SK-N-SH (cell line): ENCODE measurements around the gene C12orf57. TPM values are rescaled to one million over a fixed set of nuclear protein-coding genes. Genes with fewer than 3 reads are reported as not detected.

Source experiments
- CTCF ChIA-PET: fragments of 300-600, 350-600 bp; formaldehyde crosslinking; extraction: SDS; loops from one replicate; lab custom pipeline; 2021; lab: Yijun Ruan, JAX
- POLR2A ChIA-PET: fragments of 350-600 bp; sonication (Branson Sonifier 250); formaldehyde crosslinking; extraction: SDS; loops from one replicate; lab custom pipeline; 2020; ENCODE audit warnings: antibody characterized with exemption, inconsistent platforms; lab: Yijun Ruan, JAX
- DNase-seq: peaks from one replicate; pipeline ENCODE4 v3.0.0; 2012
- H2AFZ ChIP-seq: fragments of 200-600 bp; sonication (generic); 2 replicates; pipeline ENCODE4 v1.8.1; 2016; ENCODE audit warnings: antibody characterized with exemption, mild to moderate bottlenecking, low read depth
- H3F3A ChIP-seq: fragments of 200-600 bp; sonication (generic); replicated peaks from 2 replicates; pipeline ENCODE3; 2016; ENCODE audit warnings: antibody characterized with exemption, mild to moderate bottlenecking; ENCODE audit not compliant: insufficient read depth
- H3K27ac ChIP-seq, 2 experiments: fragments of 200-500 bp in 1 of 2; fragments of 200-600 bp in 1 of 2; sonication (Bioruptor generic) in 1 of 2; sonication (generic), shearing (Covaris generic) in 1 of 2; 2 replicates each; pipeline versions ENCODE4 v1.5.1 to v1.6.1; 2014 to 2016; ENCODE audit warnings: low read depth in 2 of 2, inconsistent platforms in 1 of 2, low read length in 1 of 2, mild to moderate bottlenecking in 1 of 2, mixed read lengths in 1 of 2
- H3K27me3 ChIP-seq: fragments of 200-600 bp; sonication (generic), shearing (Covaris generic); 2 replicates; pipeline ENCODE4 v1.6.1; 2016; ENCODE audit warnings: mixed run types; ENCODE audit not compliant: insufficient read depth
- H3K36me3 ChIP-seq, 2 experiments: fragments of 200-500 bp in 1 of 2; fragments of 200-600 bp in 1 of 2; sonication (Bioruptor generic) in 1 of 2; sonication (generic) in 1 of 2; replicated peaks in 1 of 2; 2 replicates each; pipeline versions ENCODE3 to v1.5.1; 2014 to 2016; ENCODE audit warnings: low read length in 1 of 2, mild to moderate bottlenecking in 1 of 2; ENCODE audit not compliant: insufficient read depth in 2 of 2, control insufficient read depth in 1 of 2
- H3K4me1 ChIP-seq, 2 experiments: fragments of 200-500 bp in 1 of 2; fragments of 200-600 bp in 1 of 2; sonication (Bioruptor generic) in 1 of 2; sonication (generic), shearing (Covaris generic) in 1 of 2; 2 replicates each; pipeline versions ENCODE4 v1.5.1 to v1.6.1; 2014 to 2016; ENCODE audit warnings: low read depth in 1 of 2, low read length in 1 of 2, mixed run types in 1 of 2; ENCODE audit not compliant: insufficient read depth in 2 of 2, control insufficient read depth in 1 of 2
- H3K4me2 ChIP-seq: fragments of 200-600 bp; sonication (generic), shearing (Covaris generic); 2 replicates; pipeline ENCODE4 v1.6.1; 2017; ENCODE audit warnings: mixed run types
- H3K4me3 ChIP-seq, 2 experiments: fragments of 200-500 bp in 1 of 2; fragments of 200-600 bp in 1 of 2; sonication (Bioruptor generic) in 1 of 2; sonication (generic), shearing (Covaris generic) in 1 of 2; 2 replicates each; pipeline versions ENCODE4 v1.5.1 to v1.8.1; 2014 to 2016; ENCODE audit warnings: low read depth in 2 of 2, inconsistent platforms in 1 of 2, low read length in 1 of 2, mild to moderate bottlenecking in 1 of 2, mixed read lengths in 1 of 2, moderate library complexity in 1 of 2
- H3K79me2 ChIP-seq: fragments of 200-600 bp; sonication (generic); 2 replicates; pipeline ENCODE4 v1.8.1; 2017; ENCODE audit warnings: mild to moderate bottlenecking; ENCODE audit not compliant: insufficient read depth
- H3K9ac ChIP-seq: fragments of 200-600 bp; sonication (generic); 2 replicates; pipeline ENCODE4 v1.6.1; 2017; ENCODE audit warnings: mixed run types
- H3K9me2 ChIP-seq: fragments of 200-600 bp; sonication (generic); 2 replicates; pipeline ENCODE4 v1.6.1; 2017; ENCODE audit warnings: mixed run types
- H3K9me3 ChIP-seq: fragments of 200-600 bp; sonication (generic); 2 replicates; pipeline ENCODE4 v1.6.1; 2017; ENCODE audit warnings: mixed run types, mild to moderate bottlenecking, moderate library complexity
- H4K20me1 ChIP-seq: fragments of 200-600 bp; sonication (generic); 2 replicates; pipeline ENCODE4 v1.6.1; 2017; ENCODE audit warnings: mild to moderate bottlenecking, mixed run types; ENCODE audit not compliant: insufficient read depth
- EZH2phosphoT487 ChIP-seq: fragments of 200-600 bp; sonication (generic); IDR thresholded peaks from 2 replicates; pipeline ENCODE4 v1.6.1; 2017; ENCODE audit warnings: low read depth, mixed run types, mild to moderate bottlenecking, antibody characterized with exemption, moderate library complexity, borderline replicate concordance
- GABPA ChIP-seq: IDR thresholded peaks from 2 replicates; pipeline ENCODE4 v1.4.0; 2012; ENCODE audit warnings: low read depth, mild to moderate bottlenecking
- GATA2 ChIP-seq: sonication (generic); formaldehyde crosslinking; IDR thresholded peaks from 2 replicates; pipeline ENCODE4 v1.5.0; 2020; ENCODE audit warnings: mild to moderate bottlenecking, missing genetic modification reagents
- MXI1 ChIP-seq: IDR thresholded peaks from 2 replicates; pipeline ENCODE4 v1.6.1; 2012; ENCODE audit warnings: mild to moderate bottlenecking, low read depth, low read length, improper control_type of control experiment
- POLR2AphosphoS5 ChIP-seq: IDR thresholded peaks from 2 replicates; pipeline ENCODE4 v1.6.1; 2012; ENCODE audit warnings: low read depth, low read length
- RAD21 ChIP-seq: IDR thresholded peaks from 2 replicates; pipeline ENCODE4 v1.6.1; 2012; ENCODE audit warnings: mild to moderate bottlenecking, low read length
- RCOR1 ChIP-seq: fragments of 150-350 bp; IDR thresholded peaks from 2 replicates; pipeline ENCODE4 v1.6.1; 2017; ENCODE audit warnings: antibody characterized with exemption, low read length
- TCF12 ChIP-seq: IDR thresholded peaks from 2 replicates; pipeline ENCODE4 v1.4.0; 2012
- USF2 ChIP-seq: fragments of 150-350 bp; IDR thresholded peaks from 2 replicates; pipeline ENCODE4 v1.6.1; 2017; ENCODE audit warnings: antibody characterized with exemption, low read length, low read depth, borderline replicate concordance
- WGBS: methylation state at CpG from one replicate; pipeline ENCODE4 v1.1.6; 2017; ENCODE audit warnings: low lambda C conversion rate; 5-methylcytosine and 5-hydroxymethylcytosine counted together
- polyA plus RNA-seq, 3 experiments: library from polyadenylated mRNA; depleted of rRNA; stranded (reverse); fragments of >200 nt; gene quantifications; 2 replicates each; pipeline ENCODE4 v1.2.3, GENCODE V29; 2012
- TF ChIP-seq, protein P1 (sequence below): IDR thresholded peaks from 2 replicates; pipeline ENCODE4 v1.4.0; 2012; ENCODE audit warnings: low read depth, borderline replicate concordance
- TF ChIP-seq, protein P2 (sequence below): IDR thresholded peaks from 2 replicates; pipeline ENCODE4 v1.6.1; 2012; ENCODE audit warnings: mild to moderate bottlenecking, low read depth, low read length, moderate library complexity

C12orf57 gene
- polyA plus RNA-seq, 1 of the 3 experiments (the other 2 are of a cell fraction): 659 TPM

GRCh38 chr12:6937481-6938352, 6.1 kb upstream of the C12orf57 start (continued):
- TF ChIP-seq, protein P1, sequence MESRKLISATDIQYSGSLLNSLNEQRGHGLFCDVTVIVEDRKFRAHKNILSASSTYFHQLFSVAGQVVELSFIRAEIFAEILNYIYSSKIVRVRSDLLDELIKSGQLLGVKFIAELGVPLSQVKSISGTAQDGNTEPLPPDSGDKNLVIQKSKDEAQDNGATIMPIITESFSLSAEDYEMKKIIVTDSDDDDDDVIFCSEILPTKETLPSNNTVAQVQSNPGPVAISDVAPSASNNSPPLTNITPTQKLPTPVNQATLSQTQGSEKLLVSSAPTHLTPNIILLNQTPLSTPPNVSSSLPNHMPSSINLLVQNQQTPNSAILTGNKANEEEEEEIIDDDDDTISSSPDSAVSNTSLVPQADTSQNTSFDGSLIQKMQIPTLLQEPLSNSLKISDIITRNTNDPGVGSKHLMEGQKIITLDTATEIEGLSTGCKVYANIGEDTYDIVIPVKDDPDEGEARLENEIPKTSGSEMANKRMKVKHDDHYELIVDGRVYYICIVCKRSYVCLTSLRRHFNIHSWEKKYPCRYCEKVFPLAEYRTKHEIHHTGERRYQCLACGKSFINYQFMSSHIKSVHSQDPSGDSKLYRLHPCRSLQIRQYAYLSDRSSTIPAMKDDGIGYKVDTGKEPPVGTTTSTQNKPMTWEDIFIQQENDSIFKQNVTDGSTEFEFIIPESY: peak; percentile 96
- TF ChIP-seq TCF12 (peak; percentile 26; the same call in 1 of the 2 replicates), RCOR1 (no peak; the same call in 1 of the 2 replicates), RAD21 (peak; percentile 53), USF2 (no peak), POLR2AphosphoS5 (peak; percentile 89)
- TF ChIP-seq, protein P2, sequence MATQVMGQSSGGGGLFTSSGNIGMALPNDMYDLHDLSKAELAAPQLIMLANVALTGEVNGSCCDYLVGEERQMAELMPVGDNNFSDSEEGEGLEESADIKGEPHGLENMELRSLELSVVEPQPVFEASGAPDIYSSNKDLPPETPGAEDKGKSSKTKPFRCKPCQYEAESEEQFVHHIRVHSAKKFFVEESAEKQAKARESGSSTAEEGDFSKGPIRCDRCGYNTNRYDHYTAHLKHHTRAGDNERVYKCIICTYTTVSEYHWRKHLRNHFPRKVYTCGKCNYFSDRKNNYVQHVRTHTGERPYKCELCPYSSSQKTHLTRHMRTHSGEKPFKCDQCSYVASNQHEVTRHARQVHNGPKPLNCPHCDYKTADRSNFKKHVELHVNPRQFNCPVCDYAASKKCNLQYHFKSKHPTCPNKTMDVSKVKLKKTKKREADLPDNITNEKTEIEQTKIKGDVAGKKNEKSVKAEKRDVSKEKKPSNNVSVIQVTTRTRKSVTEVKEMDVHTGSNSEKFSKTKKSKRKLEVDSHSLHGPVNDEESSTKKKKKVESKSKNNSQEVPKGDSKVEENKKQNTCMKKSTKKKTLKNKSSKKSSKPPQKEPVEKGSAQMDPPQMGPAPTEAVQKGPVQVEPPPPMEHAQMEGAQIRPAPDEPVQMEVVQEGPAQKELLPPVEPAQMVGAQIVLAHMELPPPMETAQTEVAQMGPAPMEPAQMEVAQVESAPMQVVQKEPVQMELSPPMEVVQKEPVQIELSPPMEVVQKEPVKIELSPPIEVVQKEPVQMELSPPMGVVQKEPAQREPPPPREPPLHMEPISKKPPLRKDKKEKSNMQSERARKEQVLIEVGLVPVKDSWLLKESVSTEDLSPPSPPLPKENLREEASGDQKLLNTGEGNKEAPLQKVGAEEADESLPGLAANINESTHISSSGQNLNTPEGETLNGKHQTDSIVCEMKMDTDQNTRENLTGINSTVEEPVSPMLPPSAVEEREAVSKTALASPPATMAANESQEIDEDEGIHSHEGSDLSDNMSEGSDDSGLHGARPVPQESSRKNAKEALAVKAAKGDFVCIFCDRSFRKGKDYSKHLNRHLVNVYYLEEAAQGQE: no peak; the same call in 1 of the 2 replicates

- 85% methylated on average over 26 of the region's 32 CpGs for WGBS
- peak overlapping the region in 1 of 2 experiments; percentile 65 for H3K27ac ChIP-seq
- ChIA-PET POLR2A (interaction anchor here (0.7 to 1.6 kb wide), 12 partner anchors 10 to 87 kb away, joined by 3 to 15 read pairs (median 4); partner anchors contain the start of genes ATN1, ENO2, SPSB2 and USP5), CTCF (interaction anchor here (0.6 to 9.2 kb wide), 14 partner anchors 8 to 185 kb away, joined by 3 to 134 read pairs (median 4); partner anchors contain the start of genes ENO2, MLF2, SPSB2 and TPI1)
- H3K9me2 ChIP-seq: no peaks in the 10 kb centered on the region
- DNase-seq: peak; percentile 14
- peak overlapping the region; percentile 53 to 66; a peak in 2 of 4 replicates for H3K4me3 ChIP-seq
- H3K9me3 ChIP-seq: no peaks in the 10 kb centered on the region
- peaks cover 39% of the 10 kb centered on the region for H3K79me2 ChIP-seq
- peaks cover 8% of the 10 kb centered on the region for H4K20me1 ChIP-seq
- peak overlapping the region; percentile 29; the same call in 1 of the 2 replicates for H3K4me2 ChIP-seq
- TF ChIP-seq GATA2 (CRISPR knock-in tag): no peak
- TF ChIP-seq POLR2AphosphoS5: peak; percentile 47; the same call in 1 of the 2 replicates
- no peak for TF ChIP-seq GABPA
- TF ChIP-seq MXI1: no peak
- no peak for TF ChIP-seq USF2
- TF ChIP-seq EZH2phosphoT487: no peak
- peaks cover 53 to 60% of the 10 kb centered on the region in 2 experiments for H3K36me3 ChIP-seq
- H3K4me1 ChIP-seq: peaks cover 0 to 22% of the 10 kb centered on the region in 2 experiments; a peak in 2 of 4 replicates
- 0 out of 2 replicates have a peak overlapping the region, but pooled peaks have one; percentile 17 for H3K9ac ChIP-seq
- no peak overlapping the region for H2AFZ ChIP-seq
- H3F3A ChIP-seq: peaks cover 67% of the 10 kb centered on the region
- H3K27me3 ChIP-seq: no peaks in the 10 kb centered on the region
Measured at GRCh38 chr12:6938353-6939190, 5.2 kb upstream of the C12orf57 start.
